GM18499 (cell line): ENCODE data around the gene NOSIP.

Source experiments
- ATAC-seq: cut with Tn5 transposase; IDR thresholded peaks from one replicate; pipeline ENCODE4 v1.9.1; 2021; ENCODE audit warnings: moderate number of reproducible peaks; ENCODE audit not compliant: insufficient read depth, unreplicated experiment

Gene NOSIP

DNA sequence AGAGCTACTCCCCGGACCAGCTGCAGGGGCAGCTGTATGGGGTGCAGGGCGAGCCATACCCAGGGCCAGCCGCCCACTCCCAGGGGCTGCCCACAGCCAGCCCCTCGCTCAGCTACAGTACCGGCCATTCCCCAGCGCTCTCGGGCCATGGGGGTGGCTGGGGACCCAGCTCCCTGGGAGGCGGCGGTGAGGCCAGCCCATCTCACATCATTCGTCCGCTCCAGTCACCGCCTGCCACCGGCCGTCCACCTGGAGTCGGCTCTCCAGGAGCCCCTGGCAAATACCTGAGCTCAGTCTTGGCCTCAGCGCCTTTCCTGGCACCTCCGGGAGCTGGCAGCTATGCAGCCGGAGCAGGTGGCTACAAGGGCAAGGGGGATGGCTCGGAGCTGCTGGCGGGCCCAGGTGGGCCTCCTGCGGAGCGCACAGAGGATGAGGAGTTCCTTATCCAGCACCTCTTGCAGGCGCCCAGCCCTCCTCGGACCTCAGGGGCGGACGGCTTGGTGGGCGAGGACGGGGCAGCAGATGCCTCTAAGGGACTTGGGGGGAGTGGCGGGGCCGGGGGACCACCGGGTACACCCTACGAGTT, 15.6 kb upstream of the NOSIP start:
- ATAC-seq = no peak

GRCh38 chr19:49594993-49595818, 14.8 kb upstream of the NOSIP start:
- no peak for ATAC-seq

DNA sequence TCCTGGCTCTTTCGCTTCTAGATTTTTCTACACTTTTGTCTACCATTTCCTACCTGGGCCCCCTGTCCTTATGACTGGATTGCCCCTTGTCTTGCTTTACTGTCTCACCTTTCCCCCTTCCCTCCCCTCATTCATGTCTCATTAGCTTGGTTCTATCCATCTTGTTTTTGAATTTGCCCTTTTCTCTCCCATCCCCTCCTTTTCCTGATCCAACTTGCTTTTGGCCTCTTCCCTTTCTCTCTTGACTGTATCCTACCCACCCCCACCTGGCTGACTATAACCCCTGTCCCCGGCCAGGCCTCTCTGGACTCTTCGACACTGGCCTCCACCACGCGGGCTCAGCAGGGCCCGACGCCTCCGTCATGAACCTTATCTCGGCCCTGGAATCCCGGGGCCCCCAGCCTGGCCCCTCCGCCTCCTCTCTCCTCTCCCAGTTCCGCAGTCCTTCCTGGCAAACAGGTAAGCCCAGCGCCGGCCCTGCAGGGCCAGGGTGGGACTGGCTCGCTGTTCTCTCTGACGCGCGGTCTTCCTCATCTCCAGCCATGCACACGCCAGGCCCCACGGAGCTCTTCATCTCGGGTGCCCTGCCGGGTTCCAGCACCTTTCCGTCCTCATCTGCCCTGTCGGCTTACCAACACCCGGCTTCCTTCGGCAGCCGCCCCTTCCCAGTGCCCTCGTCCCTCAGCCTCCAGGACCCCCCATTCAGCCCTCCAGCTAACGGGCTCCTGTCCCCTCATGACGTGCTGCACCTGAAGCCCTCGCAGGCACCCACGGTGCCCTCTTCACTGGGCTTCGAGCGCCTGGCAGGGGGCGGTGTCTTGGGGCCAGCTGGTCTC, 14.0 kb upstream of the NOSIP start:
- no peak for ATAC-seq

DNA sequence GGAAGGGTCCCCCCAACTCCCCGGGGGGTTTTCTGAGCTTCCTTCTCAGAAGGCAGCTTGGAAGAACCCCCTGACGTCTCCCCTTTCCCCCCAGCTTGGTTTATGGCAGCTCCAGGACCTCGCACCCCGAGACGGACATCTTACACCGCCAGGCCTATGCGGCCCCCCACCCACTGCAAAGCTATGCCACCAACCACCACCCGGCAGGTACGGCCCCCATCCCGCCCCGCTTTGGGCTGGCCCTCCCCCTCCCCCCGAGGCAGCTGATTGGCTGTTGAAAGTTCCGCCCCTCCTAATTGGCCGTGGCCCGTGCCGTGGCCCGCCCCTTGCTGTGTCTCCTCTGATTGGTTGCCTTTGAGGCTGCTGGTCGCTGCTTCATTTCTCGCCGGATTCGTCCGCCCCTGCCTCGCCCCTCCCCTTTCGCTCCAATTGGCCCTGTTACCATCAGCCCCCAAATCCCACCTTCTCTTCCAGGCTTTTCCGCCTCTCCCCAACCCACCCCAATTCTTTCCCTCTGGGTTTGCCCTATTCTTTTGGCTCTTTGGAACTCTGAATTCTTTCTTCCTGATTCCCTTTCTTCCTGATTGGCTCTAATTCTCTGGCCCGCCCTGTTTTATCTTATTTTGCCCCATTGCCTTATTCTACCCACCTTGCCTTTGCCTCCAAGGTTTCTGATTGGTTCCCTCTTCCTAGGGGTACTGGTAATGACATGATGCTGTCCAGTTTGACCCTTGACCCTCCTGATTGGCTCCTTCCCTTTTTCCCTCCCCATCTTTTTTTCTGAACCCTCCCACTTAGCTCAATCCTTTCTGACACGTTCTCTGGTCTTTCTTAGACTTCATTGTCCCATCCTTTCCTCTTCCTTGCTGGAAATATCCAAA, 13.1 kb upstream of the NOSIP start:
- ATAC-seq = peak; percentile 43

- no peak for ATAC-seq
Observed at GRCh38 chr19:49592486-49593232, 12.3 kb upstream of the NOSIP start.

DNA sequence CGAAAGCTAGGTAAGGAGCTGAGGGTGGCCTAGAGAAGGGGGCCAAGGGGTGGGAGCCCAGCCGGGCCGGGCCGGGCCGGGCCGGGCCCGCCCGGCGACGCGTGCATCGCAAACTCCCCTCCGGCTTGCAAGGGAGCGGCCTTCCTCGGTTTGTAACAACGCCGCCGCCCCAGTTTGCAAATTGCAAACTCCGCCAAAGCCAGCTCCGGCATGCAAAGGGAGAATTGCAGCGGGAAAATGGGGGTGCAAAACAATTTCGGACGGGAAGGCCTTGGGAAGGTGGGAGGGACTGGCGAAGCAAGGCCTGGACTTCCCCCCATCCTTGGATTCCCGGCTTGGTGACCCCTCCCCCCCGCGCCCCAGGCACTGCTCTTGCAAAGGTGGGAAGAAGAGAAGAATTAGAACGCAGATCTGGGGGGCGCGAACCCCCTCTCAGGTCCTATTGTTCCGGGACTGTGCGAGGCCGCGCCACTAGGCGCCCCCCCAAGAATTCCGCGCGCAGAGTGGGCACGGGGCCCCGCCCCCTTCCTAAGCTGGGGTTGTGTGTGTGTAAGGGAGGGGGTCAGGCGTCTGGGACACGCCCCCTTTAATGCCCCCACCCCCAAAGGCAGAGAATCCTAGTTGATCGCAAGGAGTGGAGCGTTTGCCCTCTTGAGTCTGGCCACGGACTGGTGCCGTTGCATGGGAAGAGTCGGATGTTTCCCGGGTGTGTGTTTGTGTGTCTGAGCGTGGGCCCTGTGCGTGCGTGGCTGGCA, 11.6 kb upstream of the NOSIP start:
- ATAC-seq = no peak

DNA sequence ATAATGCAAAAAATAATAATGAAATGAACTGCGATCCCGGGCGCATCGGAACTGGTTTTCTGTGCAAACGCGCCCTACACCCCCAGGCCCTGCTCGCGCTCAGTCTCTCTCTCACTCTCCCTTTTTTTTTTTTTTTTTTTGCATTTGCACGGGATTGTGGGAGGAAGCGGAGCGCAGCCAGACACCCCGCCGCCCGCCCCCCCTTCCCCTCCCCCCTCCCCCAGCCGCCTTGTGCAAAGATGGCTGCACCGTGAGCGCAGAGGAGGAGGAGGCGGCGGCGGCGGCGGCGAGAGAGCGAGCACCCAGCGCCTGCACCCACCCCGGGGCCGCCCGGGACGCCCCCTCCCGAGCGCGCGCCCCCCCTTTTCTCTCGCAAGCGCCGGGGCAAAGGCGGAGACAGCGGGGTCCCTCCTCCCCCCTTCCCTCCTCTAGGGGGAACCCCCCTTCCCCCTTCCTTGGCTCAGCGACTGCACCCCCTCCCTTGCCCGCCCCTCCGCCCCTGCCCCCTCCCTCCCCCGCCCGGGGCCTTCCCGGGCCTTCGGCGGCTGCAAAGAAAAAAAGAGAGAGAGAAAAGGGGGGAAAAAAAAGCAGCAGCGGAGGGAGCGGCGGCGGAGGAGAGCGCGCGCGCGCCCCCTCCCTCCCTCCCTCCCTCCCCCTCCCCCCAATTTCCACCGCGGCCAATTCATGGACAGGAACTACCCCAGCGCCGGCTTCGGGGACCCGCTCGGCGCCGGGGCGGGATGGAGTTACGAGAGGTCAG, 10.8 kb upstream of the NOSIP start, which contains the start of gene PRR12:
PRR12 (plus strand) TSS at position 212 of the 760 bp plus-strand sequence; CDS start at position 685, 473 bp downstream.
- no peak for ATAC-seq

GRCh38 chr19:49590071-49590970, 10.0 kb upstream of the NOSIP start:
- ATAC-seq = peak; percentile 49

DNA sequence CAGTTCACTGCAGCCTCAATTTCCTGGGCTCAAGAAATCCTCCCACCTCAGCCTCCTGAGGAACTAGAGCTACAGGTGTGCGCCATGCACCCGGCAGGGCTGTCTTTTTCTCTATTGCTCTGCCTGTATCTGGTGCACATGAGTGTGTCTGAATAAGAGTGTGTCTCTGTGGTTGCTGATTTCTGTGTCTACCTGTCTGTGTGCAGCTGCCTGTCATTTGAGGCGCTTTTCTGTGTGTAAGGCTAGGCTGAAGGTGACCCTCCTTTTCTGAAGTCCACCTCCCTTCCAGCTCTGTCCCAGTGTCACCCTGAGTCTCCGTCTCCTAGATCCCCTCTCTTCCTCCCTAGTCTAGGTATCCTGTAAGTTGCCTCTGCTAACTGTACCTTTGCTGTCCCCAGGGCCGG, 9.1 kb upstream of the NOSIP start:
- no peak for ATAC-seq

GRCh38 chr19:49588365-49589122, 8.2 kb upstream of the NOSIP start:
- ATAC-seq = no peak

- no peak for ATAC-seq
Observed at GRCh38 chr19:49587227-49587626, 6.9 kb upstream of the NOSIP start.

GRCh38 chr19:49585023-49585422, 4.7 kb upstream of the NOSIP start:
- no peak for ATAC-seq

- no peak for ATAC-seq
Observed at GRCh38 chr19:49583239-49583638, 2.9 kb upstream of the NOSIP start.

- no peak for ATAC-seq
Observed at GRCh38 chr19:49581007-49581508, 702 bp upstream of the NOSIP start, which contains the start of gene PRRG2. Gene PRRG2 (plus strand): TSS chr19:49581316. CDS start chr19:49583220, 1,904 bp downstream.

DNA sequence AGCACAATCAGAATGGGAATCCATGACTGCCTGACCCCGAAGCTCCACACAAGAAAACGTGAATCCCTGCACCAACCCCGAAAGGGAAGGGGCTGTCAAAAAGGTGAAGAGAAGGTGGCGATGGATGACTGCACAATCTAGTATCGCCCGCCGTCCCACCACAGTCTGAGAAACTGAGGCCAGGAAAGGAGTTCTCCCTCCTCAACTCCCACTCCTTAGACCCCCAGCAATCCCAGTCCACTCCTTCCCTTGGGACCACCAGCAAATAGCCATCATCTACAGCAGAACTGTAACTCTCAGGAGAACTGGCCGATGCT, 451 bp downstream of the NOSIP start:
- no peak for ATAC-seq

DNA sequence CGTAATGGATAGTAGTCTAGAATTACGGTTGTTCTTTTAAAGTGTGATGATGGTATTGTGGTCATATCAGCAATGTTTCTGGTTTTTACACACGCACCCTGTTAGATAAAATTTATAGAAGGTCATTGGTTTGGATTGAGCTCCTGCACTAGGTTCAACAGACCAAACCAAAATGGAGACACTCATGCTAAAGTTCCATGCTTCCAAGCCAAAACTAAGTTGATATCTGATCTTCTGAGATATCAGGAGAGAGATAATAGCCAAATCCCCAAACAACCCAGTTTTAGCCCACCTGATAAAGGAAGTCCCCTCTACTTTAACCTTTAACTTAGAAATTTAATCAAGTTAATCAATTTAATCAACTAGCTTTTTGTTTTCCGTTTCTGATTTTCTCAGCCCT, 1.2 kb downstream of the NOSIP start:
- no peak for ATAC-seq
